ENCODE results near the gene KRTAP5-10. TPM values are rescaled to one million over a fixed set of nuclear protein-coding genes. Genes with fewer than 3 reads are reported as not detected.
"Not testable (repeated sequence)": the region's sequence is repeated elsewhere in the genome, so short reads cannot be mapped to it uniquely, and the experiment has no call there.

The KRTAP5-10 gene
- total RNA-seq, 1 experiment from 2014 or later = not detected

- H3K27ac Mint-ChIP-seq (ENCODE audit: unreplicated experiment); H3K9me3 Mint-ChIP-seq (ENCODE audit: low read depth, unreplicated experiment); DNase-seq; H3K4me3 Mint-ChIP-seq (ENCODE audit: low read depth, unreplicated experiment); BruUV-seq (replicated peaks); intact Hi-C loops (cut with micrococcal nuclease; ENCODE audit: unreplicated experiment); CTCF ChIA-PET: not testable (repeated sequence)
- peaks cover 33% of the 10 kb centered on the region for H3K27me3 Mint-ChIP-seq (ENCODE audit: unreplicated experiment)
- H3K36me3 Mint-ChIP-seq (ENCODE audit: insufficient read depth, unreplicated experiment) = peaks cover 17% of the 10 kb centered on the region
- peaks cover 22% of the 10 kb centered on the region for H3K4me1 Mint-ChIP-seq (ENCODE audit: low read depth, unreplicated experiment)
Measured at GRCh38 chr11:71611218-71611910, 46.0 kb downstream of the KRTAP5-10 start.

- Mint-ChIP-seq H3K4me1 (ENCODE audit: low read depth, unreplicated experiment) (peaks cover 22% of the 10 kb centered on the region), H3K27me3 (ENCODE audit: unreplicated experiment) (peaks cover 18% of the 10 kb centered on the region)
- H3K36me3 Mint-ChIP-seq (ENCODE audit: insufficient read depth, unreplicated experiment); BruUV-seq (replicated peaks); DNase-seq; H3K27ac Mint-ChIP-seq (ENCODE audit: unreplicated experiment); CTCF ChIA-PET; H3K4me3 Mint-ChIP-seq (ENCODE audit: low read depth, unreplicated experiment); H3K9me3 Mint-ChIP-seq (ENCODE audit: low read depth, unreplicated experiment); intact Hi-C loops (cut with micrococcal nuclease; ENCODE audit: unreplicated experiment): not testable (repeated sequence)
Measured at GRCh38 chr11:71613931-71614330, 48.6 kb downstream of the KRTAP5-10 start.

GRCh38 chr11:71614366-71614917 is 49.1 kb downstream of the KRTAP5-10 start:
- H3K27ac Mint-ChIP-seq (ENCODE audit: unreplicated experiment) = peak overlapping the region; percentile 64
- H3K4me3 Mint-ChIP-seq (ENCODE audit: low read depth, unreplicated experiment); DNase-seq; H3K36me3 Mint-ChIP-seq (ENCODE audit: insufficient read depth, unreplicated experiment); BruUV-seq (replicated peaks); H3K9me3 Mint-ChIP-seq (ENCODE audit: low read depth, unreplicated experiment); CTCF ChIA-PET; intact Hi-C loops (cut with micrococcal nuclease; ENCODE audit: unreplicated experiment): not testable (repeated sequence)
- peaks cover 13% of the 10 kb centered on the region for H3K27me3 Mint-ChIP-seq (ENCODE audit: unreplicated experiment)
- peaks cover 22% of the 10 kb centered on the region for H3K4me1 Mint-ChIP-seq (ENCODE audit: low read depth, unreplicated experiment)

- Mint-ChIP-seq H3K27me3 (ENCODE audit: unreplicated experiment) (peaks cover 11% of the 10 kb centered on the region), H3K27ac (ENCODE audit: unreplicated experiment) (peak overlapping the region; percentile 64)
- CTCF ChIA-PET = not testable (repeated sequence)
Measured at GRCh38 chr11:71615003-71615402, 49.6 kb downstream of the KRTAP5-10 start.

More at GRCh38 chr11:71615003-71615402, 49.6 kb downstream of the KRTAP5-10 start:
- BruUV-seq (replicated peaks); H3K36me3 Mint-ChIP-seq (ENCODE audit: insufficient read depth, unreplicated experiment); H3K4me3 Mint-ChIP-seq (ENCODE audit: low read depth, unreplicated experiment); H3K9me3 Mint-ChIP-seq (ENCODE audit: low read depth, unreplicated experiment); intact Hi-C loops (cut with micrococcal nuclease; ENCODE audit: unreplicated experiment): not testable (repeated sequence)
- DNase-seq = peak; percentile 80
- peaks cover 22% of the 10 kb centered on the region for H3K4me1 Mint-ChIP-seq (ENCODE audit: low read depth, unreplicated experiment)

Other genes with a start within 250 kb of the KRTAP5-10 start
- 185 and 211 TPM in 2 replicates for gene DHCR7, start 117.2 kb upstream of the KRTAP5-10 start, total RNA-seq (2022)
- 79.7 and 91.1 TPM in 2 replicates for gene NADSYN1, start 112.4 kb upstream of the KRTAP5-10 start, total RNA-seq (2022)
- not detected in 2 replicates for gene KRTAP5-7, start 38.3 kb upstream of the KRTAP5-10 start, total RNA-seq (2022)
- not detected in 2 replicates for gene KRTAP5-8, start 27.5 kb upstream of the KRTAP5-10 start, total RNA-seq (2022)
- 0.56 TPM in 1 of 2 replicates, not detected in the other for gene KRTAP5-9, start 17.1 kb upstream of the KRTAP5-10 start, total RNA-seq (2022)
- gene KRTAP5-11, start 17.3 kb downstream of the KRTAP5-10 start, total RNA-seq (2022) = not detected in 2 replicates

All from Calu3 (cell line).